ENCODE data around the gene CCNY. TPM values are rescaled to one million over a fixed set of nuclear protein-coding genes. Genes with fewer than 3 reads are reported as not detected.

CCNY gene
- total RNA-seq, 2 experiments from 2014 or later = 64.9 to 66.9 TPM

- Mint-ChIP-seq H3K36me3 (ENCODE audit: low read depth) (peaks cover 26% of the 10 kb centered on the region), H3K27ac (peak overlapping the region; percentile 81), H3K27me3 (no peaks in the 10 kb centered on the region), H3K9me3 (no peaks in the 10 kb centered on the region), H3K4me1 (ENCODE audit: low read depth) (peaks cover 80% of the 10 kb centered on the region), H3K4me3 (peak overlapping the region; percentile 91)
- CTCF ChIA-PET = no interaction called here
- no peak overlapping the region for H3K27ac ChIP-seq (ENCODE audit: low read depth in 1 of 2, low read length in 2 of 2)
- H3K4me3 ChIP-seq (ENCODE audit: low read length) = peak overlapping the region; percentile 75
- ATAC-seq (ENCODE audit: poor library complexity) (peak; percentile 3), DNase-seq (peak in 11 of 14 experiments; percentile 3 to 52 (median 20))
- intact Hi-C loops (cut with DNase I, micrococcal nuclease) = loop anchor here (2.0 to 5.0 kb wide), 5 partner anchors 115 to 305 kb away; partner anchors contain the start of genes CREM (in 1 of the 2) and FZD8 (in 1 of the 2)
- POLR2A ChIA-PET = interaction anchor here (0.9 to 1.8 kb wide), 2 partner anchors 27 to 142 kb away, joined by 3 to 7 read pairs; no protein-coding TSS in a partner anchor
- TF ChIP-seq CTCF (IDR thresholded peaks at IDR 0.05) = no peak
- peaks cover 5% of the 10 kb centered on the region for H3K36me3 ChIP-seq (ENCODE audit: insufficient read depth, low read length)
- no peaks in the 10 kb centered on the region for H3K9me3 ChIP-seq (ENCODE audit: control insufficient read depth in 1 of 2, insufficient read depth in 1 of 2, low read length in 2 of 2)
- H3K4me1 ChIP-seq (ENCODE audit: insufficient read depth, low read length) = peaks cover 45% of the 10 kb centered on the region
- no peaks in the 10 kb centered on the region for H3K27me3 ChIP-seq (ENCODE audit: control insufficient read depth in 1 of 2, insufficient read depth in 2 of 2, low read length in 2 of 2)
Measured at GRCh38 chr10:35336921-35337823, 863 bp downstream of the CCNY start.

- peak overlapping the region; percentile 23 for H3K4me3 Mint-ChIP-seq
- intact Hi-C loops (cut with DNase I, micrococcal nuclease) = loop anchor here (5.0 kb wide), 5 partner anchors 37 to 302 kb away; partner anchors contain the start of genes CREM (in 1 of the 2) and FZD8 (in 1 of the 2)
Measured at GRCh38 chr10:35339942-35340341, 3.6 kb downstream of the CCNY start.

GRCh38 chr10:35340975-35341374, 4.7 kb downstream of the CCNY start:
- no peaks in the 10 kb centered on the region for H3K9me3 Mint-ChIP-seq
- CTCF ChIA-PET = no interaction called here
- intact Hi-C loops (cut with DNase I, micrococcal nuclease) = loop anchor here in 1 of 2 experiments (5.0 kb wide), 2 partner anchors 36 to 144 kb away; no protein-coding TSS in a partner anchor
- no peak for DNase-seq
- H3K27me3 Mint-ChIP-seq = no peaks in the 10 kb centered on the region
- H3K9me3 ChIP-seq (ENCODE audit: control insufficient read depth in 1 of 2, insufficient read depth in 1 of 2, low read length in 2 of 2) = no peaks in the 10 kb centered on the region
- ATAC-seq (ENCODE audit: poor library complexity) = no peak
- H3K4me3 Mint-ChIP-seq = peak overlapping the region; percentile 42
- peak overlapping the region in 1 of 2 donors; percentile 41 for H3K27ac ChIP-seq (ENCODE audit: low read depth in 1 of 2, low read length in 2 of 2)
- peak overlapping the region; percentile 15 for H3K27ac Mint-ChIP-seq
- POLR2A ChIA-PET = interaction anchor here (1.1 kb wide), 1 partner anchor 214 kb away, joined by 4 read pairs; the partner anchor contains the start of gene CREM
- no peaks in the 10 kb centered on the region for H3K36me3 ChIP-seq (ENCODE audit: insufficient read depth, low read length)
- no peak for TF ChIP-seq CTCF (IDR thresholded peaks at IDR 0.05)
- H3K36me3 Mint-ChIP-seq (ENCODE audit: low read depth) = peaks cover 4% of the 10 kb centered on the region
- H3K4me3 ChIP-seq (ENCODE audit: low read length) = no peak overlapping the region
- H3K27me3 ChIP-seq (ENCODE audit: control insufficient read depth in 1 of 2, insufficient read depth in 2 of 2, low read length in 2 of 2) = no peaks in the 10 kb centered on the region
- H3K4me1 Mint-ChIP-seq (ENCODE audit: low read depth) = peaks cover 67% of the 10 kb centered on the region
- peaks cover 39% of the 10 kb centered on the region for H3K4me1 ChIP-seq (ENCODE audit: insufficient read depth, low read length)

More at GRCh38 chr10:35339942-35340341, 3.6 kb downstream of the CCNY start:
- no peaks in the 10 kb centered on the region for H3K27me3 ChIP-seq (ENCODE audit: control insufficient read depth in 1 of 2, insufficient read depth in 2 of 2, low read length in 2 of 2)
- H3K4me3 ChIP-seq (ENCODE audit: low read length) = no peak overlapping the region
- H3K27ac ChIP-seq (ENCODE audit: low read depth in 1 of 2, low read length in 2 of 2) = no peak overlapping the region
- H3K4me1 Mint-ChIP-seq (ENCODE audit: low read depth) = peaks cover 70% of the 10 kb centered on the region
- H3K9me3 ChIP-seq (ENCODE audit: control insufficient read depth in 1 of 2, insufficient read depth in 1 of 2, low read length in 2 of 2) = no peaks in the 10 kb centered on the region
- no peaks in the 10 kb centered on the region for H3K27me3 Mint-ChIP-seq
- no peaks in the 10 kb centered on the region for H3K36me3 ChIP-seq (ENCODE audit: insufficient read depth, low read length)
- ChIA-PET POLR2A (no interaction called here), CTCF (no interaction called here)
- no peak for ATAC-seq (ENCODE audit: poor library complexity)
- H3K9me3 Mint-ChIP-seq = no peaks in the 10 kb centered on the region
- peaks cover 10% of the 10 kb centered on the region for H3K36me3 Mint-ChIP-seq (ENCODE audit: low read depth)
- no peak for TF ChIP-seq CTCF (IDR thresholded peaks at IDR 0.05)
- peaks cover 42% of the 10 kb centered on the region for H3K4me1 ChIP-seq (ENCODE audit: insufficient read depth, low read length)
- no peak overlapping the region for H3K27ac Mint-ChIP-seq
- peak in 1 of 14 experiments; percentile 26 for DNase-seq
